HG02943 (cell line): ENCODE measurements around the gene RANGRF.
A peak's percentile ranks its signal among the peaks of the same experiment; 100 is the strongest.
"Not testable (repeated sequence)": the region's sequence is repeated elsewhere in the genome, so short reads cannot be mapped to it uniquely, and the experiment has no call there.

ENCODE experiments used
- ATAC-seq: cut with Tn5 transposase; IDR thresholded peaks from one replicate; pipeline ENCODE4 v1.9.1; 2021; ENCODE audit warnings: mild to moderate bottlenecking, low read depth, moderate library complexity; ENCODE audit not compliant: unreplicated experiment

RANGRF gene, protein sequence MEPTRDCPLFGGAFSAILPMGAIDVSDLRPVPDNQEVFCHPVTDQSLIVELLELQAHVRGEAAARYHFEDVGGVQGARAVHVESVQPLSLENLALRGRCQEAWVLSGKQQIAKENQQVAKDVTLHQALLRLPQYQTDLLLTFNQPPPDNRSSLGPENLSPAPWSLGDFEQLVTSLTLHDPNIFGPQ

DNA sequence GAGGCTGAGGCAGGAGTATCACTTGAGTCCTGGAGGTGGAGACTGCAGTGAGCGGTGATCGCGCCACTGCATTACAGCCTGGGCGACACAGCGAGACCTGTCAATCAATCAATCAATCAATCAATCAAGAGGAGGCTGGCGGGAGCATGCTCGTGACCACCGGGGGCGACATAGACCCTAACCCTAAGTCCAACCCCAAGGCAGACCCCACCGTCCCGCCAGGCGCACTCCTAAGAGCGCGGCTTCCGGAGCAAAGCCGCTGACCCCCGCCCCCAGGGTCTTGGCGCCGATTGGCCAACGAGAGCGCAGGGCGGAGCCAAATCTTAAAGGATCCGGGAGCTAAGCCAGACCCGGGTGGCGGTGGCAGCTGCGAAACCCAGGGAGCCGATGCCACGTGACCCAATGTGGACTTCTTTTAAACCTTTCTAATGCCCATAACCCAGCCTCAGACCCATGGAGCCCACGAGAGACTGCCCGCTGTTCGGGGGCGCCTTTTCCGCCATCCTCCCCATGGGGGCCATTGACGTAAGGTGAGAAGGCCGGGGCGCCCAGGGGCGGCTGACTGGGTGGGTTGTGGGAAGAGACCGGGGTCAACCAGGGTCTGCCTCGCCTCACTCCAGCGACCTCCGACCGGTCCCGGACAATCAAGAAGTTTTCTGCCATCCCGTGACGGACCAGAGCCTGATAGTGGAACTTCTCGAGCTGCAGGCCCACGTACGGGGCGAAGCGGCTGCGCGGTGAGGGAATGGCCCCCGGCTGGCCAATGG lies at the start of gene RANGRF:
Gene RANGRF, plus strand, starts transcription at position 335 of the 767 bp plus-strand sequence. Its CDS starts 119 bp downstream, at position 454.
- peak; percentile 85 for ATAC-seq

DNA sequence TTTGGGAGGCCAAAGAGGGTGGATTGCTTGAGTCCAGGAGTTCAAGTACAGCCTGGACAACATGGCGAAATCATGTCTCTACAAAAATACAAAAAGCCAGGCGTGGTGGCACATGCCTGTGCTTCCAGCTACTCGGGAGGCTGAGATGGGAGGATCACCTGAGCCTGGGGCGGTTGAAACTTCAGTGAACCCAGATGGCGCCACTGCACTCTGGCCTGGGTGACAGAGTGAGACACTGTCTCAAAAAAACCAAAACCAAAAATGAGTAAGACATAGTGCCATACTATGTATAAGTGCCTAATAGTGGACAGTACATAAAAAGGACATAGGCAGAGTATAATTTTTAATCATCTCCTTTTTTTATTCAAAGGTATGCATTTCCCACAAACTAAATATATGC lies 44.6 kb upstream of the RANGRF start:
- no peak for ATAC-seq

DNA sequence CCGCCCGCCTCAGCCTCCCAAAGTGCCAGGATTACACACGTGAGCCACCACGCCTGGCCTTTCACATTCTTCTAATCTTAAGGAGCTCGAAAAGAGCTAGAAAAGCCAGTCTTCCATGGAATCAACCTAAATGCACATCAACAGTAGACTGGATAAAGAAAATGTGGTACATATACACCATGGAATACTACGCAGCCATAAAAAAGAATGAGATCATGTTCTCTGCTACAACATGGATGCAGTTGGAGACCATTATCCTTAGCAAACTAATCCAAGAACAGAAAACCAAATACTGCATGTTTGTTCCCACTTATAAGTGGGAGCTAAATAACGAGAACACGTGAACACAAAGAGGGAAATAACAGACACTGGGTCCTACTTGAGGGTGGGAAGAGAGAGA lies 43.7 kb upstream of the RANGRF start:
- no peak for ATAC-seq

DNA sequence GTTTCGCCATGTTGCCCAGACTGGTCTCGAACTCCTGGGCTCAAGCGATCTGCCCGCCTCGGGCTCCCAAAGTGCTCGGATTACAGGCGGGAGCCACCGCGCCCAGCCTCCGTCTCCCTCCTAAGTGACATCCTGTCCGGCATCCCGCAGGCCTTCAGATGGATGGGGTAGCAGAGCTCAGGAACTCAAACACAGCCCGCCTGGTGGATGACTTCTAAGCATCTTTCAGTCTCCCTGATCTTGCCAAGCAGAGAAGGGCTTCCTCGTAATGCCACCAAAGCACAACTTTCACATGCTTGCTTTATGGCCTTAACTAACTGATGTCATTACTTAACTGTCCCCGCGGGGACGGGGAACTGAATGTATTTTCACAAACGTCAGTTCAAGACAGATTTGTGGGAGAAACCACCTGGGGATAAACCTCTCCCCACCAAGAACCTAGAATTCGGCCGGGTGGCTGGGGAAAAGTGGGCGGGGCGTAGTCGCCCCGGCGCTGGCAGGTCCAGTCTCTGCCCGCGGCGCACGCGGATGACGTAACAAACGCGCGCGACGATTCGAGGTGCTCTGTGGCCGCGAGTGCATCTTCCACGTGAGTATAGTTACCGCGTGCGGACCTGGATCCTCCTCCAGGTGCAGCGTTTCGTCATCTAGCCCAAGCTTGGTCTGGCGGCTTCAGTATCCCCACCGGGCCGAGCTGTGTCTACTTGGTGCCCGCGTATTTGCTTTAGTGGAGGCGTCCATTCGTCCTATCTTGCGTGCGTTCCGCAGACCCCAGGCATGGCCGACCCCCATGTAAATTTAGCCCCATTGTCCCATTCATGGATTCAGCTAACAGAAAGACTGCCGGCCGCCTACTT lies 39.5 kb upstream of the RANGRF start, which contains the start of gene PFAS:
Gene PFAS, plus strand, starts transcription at position 539 of the 857 bp plus-strand sequence. CDS start 4,649 bp downstream, outside the sequence.
- peak; percentile 51 for ATAC-seq

DNA sequence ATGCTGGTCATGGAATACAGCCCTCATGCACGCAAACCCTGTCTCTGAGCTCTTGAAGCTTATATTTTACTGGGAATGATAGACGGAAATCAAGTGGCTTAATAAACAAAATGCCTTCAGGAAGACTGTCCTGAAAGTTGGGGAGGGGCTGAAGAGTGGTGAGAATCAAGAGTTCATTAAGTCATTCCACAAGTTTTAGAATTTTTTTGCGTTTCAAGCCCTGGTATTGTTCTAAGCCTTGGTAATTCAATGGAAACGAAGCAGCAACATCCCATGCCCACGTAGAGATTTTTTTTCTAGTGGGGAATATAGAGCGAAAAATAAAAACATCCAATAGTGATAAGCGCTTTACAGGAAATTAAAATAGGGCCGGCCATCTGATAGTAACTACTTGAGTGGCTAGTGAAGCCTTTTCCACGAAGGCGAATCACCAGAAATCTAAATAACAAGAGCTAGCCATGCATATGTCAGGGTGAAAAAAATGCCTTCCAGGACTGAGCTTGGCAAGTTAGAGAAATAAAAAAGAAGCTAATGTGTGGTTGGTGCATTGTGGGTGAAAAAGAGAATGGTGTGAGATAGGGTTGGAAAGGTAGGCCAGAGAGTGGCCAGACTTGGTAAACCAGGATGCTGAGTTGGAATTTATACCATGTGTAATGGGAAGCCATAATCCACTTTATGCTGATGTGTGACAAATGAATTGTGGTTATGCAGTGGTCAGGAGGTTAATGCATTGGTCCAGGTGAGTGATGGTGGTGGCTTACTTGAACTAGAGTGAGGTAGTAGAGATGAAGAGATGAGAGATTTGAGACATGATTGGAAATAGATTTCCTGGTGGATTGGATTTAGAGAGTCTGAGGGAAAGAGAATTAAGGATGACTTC lies 38.6 kb upstream of the RANGRF start:
- ATAC-seq = no peak

DNA sequence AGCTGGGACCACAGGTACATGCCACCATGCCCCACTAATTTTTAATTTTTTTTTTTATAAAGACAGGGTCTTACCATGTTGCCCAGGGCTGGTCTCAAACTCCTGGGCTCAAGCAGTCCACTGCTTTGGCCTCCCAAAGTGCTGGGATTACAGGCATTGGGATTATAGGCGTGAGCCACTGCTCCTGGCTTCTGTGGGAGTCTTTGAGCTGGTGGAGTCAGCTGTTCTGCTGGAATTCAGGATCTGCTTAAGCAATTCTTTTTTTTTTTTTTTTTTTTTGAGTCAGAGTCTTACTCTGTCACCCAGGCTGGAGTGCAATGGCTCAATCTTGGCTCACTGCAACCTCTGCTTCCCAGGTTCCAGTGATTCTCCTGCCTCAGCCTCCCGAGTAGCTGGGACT lies 37.1 kb upstream of the RANGRF start:
- not testable (repeated sequence) for ATAC-seq

DNA sequence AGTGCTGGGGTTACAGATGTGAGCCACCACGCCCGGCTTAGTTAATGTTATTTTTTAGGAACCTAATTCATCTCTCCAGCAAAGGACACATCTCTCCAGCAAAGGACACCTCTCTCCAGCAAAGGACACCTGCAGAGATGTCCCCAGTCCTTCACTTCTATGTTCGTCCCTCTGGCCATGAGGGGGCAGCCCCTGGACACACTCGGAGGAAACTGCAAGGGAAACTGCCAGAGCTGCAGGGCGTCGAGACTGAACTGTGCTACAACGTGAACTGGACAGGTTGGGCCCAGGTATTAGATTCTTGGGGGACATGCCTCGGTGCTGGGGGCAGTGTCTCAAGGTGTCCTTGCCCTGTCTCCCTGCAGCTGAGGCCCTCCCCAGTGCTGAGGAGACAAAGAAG lies 34.7 kb upstream of the RANGRF start:
- no peak for ATAC-seq

DNA sequence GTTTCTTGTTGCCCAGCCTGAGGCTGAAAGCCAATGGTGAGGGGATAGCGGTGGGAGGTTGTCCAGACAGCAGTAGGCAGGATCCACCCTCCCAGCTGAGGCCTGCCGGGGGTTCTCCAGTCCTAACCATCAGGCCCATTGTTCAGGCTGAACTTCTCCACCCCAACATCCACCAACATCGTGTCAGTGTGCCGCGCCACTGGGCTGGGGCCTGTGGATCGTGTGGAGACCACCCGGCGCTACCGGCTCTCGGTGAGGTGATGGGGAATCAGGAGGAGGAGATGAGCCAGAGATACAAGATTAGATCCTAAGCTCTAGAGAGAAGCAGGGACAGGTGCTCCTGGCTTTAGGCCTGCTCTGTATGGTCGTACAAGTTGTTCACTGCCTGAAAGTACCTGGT lies 33.6 kb upstream of the RANGRF start:
- ATAC-seq = no peak

DNA sequence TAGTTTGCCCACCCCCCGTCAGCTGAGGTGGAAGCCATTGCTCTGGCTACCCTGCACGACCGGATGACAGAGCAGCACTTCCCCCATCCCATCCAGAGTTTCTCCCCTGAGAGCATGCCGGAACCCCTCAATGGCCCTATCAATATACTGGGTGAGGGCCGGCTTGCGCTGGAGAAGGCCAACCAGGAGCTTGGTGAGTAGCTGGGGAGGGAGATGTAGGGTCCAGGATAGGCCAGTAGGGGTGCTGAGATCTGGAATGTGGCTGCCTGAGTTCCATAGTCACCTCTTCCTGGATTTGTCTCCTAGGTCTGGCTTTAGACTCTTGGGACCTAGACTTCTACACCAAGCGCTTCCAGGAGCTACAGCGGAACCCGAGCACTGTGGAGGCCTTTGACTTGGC lies 33.0 kb upstream of the RANGRF start:
- no peak for ATAC-seq

DNA sequence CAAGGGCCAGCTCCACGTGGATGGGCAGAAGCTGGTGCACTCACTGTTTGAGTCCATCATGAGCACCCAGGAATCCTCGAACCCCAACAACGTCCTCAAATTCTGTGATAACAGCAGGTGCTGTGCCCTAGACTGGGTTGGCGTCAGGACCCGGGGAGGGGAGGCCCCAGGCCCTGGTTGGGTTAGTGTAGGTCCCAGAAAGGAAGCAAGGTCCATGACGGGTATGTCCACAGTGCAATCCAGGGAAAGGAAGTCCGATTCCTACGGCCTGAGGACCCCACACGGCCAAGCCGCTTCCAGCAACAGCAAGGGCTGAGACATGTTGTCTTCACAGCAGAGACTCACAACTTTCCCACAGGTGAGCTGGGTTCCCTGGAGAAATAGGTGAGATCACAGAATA lies 32.2 kb upstream of the RANGRF start:
- no peak for ATAC-seq

DNA sequence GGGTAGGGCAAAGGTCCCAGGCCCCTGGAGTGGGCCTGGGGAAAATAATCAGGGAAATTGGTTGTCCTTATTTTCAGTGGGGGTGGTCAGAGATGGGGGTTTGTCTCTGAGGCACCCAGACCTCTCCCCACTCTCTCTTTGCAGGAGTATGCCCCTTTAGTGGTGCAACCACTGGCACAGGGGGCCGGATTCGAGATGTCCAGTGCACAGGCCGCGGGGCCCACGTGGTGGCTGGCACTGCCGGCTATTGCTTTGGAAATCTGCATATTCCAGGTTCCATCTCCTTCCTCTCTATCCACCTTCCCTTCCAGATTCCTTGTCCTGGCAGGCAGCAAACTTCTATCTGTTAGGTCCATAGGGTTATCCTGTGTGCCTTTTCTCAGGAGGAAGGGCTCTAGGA lies 31.8 kb upstream of the RANGRF start:
- ATAC-seq = no peak

DNA sequence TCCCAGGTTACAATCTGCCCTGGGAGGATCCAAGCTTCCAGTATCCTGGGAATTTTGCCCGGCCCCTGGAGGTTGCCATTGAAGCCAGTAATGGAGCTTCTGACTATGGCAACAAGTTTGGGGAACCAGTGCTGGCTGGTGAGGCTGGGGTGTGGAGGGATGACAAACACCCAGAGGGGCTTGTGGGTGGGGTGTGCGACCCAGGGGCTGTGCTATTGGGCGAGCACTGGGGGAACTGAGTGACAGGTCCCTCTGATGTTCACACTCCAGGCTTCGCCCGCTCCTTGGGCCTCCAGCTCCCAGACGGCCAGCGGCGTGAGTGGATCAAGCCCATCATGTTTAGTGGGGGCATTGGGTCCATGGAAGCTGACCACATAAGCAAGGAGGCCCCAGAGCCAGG lies 30.7 kb upstream of the RANGRF start:
- ATAC-seq = no peak

DNA sequence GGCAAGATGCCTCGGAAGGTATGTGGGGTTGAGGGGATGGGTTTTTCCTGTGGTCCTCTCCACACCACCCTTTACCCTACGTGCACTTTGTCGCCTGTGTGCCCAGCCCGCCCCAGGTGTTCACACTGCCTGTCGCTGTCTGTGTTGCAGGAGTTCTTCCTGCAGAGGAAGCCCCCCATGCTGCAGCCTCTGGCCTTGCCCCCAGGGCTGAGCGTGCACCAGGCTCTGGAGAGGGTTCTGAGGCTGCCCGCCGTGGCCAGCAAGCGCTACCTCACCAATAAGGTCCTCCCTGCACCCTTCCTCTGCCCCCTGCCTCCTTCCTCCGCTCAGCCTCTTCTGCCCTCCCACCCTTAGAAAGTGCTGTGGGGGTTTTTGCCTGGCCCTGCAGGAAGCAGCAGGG lies 24.1 kb upstream of the RANGRF start:
- ATAC-seq = no peak

DNA sequence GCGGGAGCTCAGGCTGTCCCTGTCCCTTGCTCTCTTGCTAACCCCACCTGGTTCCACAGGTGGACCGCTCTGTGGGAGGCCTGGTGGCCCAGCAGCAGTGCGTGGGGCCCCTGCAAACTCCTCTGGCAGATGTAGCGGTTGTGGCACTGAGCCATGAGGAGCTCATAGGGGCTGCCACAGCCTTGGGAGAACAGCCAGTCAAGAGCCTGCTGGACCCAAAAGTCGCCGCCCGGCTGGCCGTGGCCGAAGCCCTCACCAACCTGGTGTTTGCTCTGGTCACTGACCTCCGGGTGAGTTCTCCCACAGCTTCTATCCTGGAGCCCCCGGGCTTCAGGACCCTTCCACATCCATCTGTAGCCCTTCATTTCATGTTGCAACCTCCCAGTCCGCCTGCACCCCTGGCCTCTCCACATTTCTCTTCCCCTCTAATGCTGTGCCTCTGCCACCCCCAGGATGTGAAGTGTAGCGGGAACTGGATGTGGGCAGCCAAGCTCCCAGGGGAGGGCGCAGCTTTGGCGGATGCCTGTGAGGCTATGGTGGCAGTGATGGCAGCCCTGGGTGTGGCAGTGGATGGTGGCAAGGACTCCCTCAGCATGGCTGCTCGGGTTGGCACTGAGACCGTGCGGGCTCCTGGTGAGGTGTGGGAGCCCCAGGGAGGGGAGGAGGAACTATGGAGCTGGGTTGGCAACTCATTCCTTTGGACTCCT lies 23.5 kb upstream of the RANGRF start:
- no peak for ATAC-seq

DNA sequence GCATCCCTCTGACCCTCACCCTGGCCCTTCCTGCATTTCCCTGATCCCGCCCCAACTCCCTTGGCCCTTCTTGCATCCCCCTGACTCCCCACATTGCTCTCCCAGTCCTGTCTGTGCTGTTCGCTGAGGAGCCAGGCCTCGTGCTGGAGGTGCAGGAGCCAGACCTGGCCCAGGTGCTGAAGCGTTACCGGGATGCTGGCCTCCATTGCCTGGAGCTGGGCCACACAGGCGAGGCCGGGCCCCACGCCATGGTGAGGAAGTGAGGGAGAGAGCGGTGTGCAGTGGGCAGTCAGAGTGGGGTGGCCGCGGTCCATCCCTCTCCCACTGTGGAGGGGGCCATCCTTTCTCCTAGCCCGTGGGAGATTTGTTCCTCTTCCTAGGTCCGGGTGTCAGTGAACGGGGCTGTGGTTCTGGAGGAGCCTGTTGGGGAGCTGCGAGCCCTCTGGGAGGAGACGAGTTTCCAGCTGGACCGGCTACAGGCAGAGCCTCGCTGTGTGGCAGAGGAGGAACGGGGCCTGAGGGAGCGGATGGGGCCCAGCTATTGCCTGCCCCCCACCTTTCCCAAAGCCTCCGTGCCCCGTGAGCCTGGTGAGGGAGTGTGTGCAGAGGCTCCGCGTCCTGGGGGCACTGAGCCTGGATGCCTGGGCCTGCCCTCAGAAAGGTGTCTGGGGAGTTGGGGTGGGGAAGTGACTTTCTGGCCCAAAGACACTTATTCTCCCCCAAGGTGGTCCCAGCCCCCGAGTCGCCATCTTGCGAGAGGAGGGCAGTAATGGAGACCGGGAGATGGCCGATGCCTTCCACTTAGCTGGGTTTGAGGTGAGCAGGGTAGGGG lies 21.6 kb upstream of the RANGRF start:
- no peak for ATAC-seq

DNA sequence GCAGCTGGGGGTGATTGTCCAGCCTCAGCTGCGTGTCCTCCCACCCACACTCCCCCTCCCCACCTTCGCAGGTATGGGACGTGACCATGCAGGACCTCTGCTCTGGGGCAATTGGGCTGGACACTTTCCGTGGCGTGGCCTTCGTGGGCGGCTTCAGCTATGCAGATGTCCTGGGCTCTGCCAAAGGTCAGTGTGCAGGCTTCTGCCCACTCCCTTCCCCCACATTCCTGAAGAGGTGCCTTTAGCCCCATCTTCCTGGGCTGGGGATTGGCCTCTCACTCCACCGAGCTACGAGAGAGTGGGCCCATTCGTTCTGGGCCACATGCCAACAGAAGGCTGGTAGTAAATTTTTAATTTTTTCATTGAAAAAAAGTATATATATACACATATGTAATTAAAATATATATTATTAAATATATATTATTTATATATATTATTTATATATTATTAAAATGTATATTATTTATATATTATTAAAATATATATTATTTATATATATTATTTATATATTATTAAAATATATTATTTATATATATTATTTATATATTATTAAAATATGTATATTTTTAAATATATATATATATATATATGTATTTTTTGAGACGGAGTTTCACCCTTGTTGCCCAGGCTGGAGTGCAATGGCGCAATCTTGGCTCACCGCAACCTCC lies 20.9 kb upstream of the RANGRF start:
- ATAC-seq = no peak

DNA sequence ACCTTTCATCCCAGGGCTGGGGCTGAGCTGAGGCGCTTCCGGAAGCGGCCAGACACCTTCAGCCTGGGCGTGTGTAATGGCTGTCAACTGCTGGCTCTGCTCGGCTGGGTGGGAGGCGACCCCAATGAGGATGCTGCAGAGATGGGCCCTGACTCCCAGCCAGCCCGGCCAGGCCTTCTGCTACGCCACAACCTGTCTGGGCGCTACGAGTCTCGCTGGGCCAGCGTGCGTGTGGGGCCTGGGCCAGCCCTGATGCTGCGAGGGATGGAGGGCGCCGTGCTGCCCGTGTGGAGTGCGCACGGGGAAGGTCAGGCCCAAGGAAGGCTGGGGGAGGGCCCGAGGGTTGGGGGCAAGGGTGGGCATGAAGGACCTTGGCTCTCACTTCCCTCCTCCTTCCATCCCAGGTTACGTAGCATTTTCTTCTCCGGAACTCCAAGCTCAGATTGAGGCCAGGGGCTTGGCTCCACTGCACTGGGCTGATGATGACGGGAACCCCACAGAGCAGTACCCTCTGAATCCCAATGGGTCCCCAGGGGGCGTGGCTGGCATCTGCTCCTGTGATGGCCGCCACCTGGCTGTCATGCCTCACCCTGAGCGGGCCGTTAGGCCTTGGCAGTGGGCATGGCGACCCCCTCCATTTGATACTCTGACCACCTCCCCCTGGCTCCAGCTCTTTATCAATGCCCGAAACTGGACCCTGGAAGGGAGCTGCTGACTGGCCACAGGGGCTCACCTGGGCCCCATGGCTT lies 19.7 kb upstream of the RANGRF start:
- no peak for ATAC-seq

DNA sequence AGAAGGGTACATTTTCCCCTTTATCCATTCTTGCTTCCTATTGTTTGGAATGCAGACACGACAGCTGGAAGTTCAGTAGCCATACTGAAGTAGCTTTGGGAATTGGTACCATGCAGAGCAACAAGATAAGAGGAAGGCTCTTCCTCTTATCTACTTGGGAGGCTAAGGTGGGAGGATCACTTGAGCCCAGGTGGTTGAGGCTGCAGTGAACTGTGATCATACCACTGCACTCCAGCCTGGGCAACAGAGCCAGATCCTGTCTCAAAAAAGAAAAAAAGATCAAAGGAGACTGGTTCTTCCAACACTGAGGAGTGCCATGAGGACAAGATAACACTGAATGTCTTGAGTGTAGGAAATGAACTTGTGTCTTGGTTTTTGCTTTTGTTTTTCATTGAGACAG lies 16.0 kb upstream of the RANGRF start:
- no peak for ATAC-seq
